Transverse colon (tissue), 4 donors: ENCODE data around the gene MRPL11. TPM values are rescaled to one million over a fixed set of nuclear protein-coding genes. Genes with fewer than 3 reads are reported as not detected.

Experiments
- DNase-seq: peaks from one replicate; pipeline ENCODE4 v3.0.0-alpha.2; 2019
- H3K27ac ChIP-seq, 4 donors: fragments of 200-600 bp; sonication (generic); 2 replicates each; pipeline ENCODE4 v1.5.1; 2016 to 2018; ENCODE audit warnings: inconsistent platforms in 4 of 4
- H3K27me3 ChIP-seq: fragments of 200-600 bp; sonication (generic); 2 replicates; pipeline ENCODE4 v1.5.1; 2017; ENCODE audit warnings: inconsistent platforms
- H3K36me3 ChIP-seq, 4 donors: fragments of 200-600 bp; sonication (generic); 2 replicates each; pipeline ENCODE4 v1.5.1; 2017 to 2019; ENCODE audit warnings: inconsistent platforms in 4 of 4
- H3K4me1 ChIP-seq, 4 donors: fragments of 200-600 bp; sonication (generic); 2 replicates each; pipeline ENCODE4 v1.5.1; 2017 to 2020; ENCODE audit warnings: inconsistent platforms in 4 of 4
- H3K4me3 ChIP-seq, 4 donors: fragments of 200-600 bp; sonication (generic); 1 replicate in 1 of 4; 2 replicates in 3 of 4; pipeline versions ENCODE4 v1.5.1 to v1.6.1; 2017 to 2019; ENCODE audit warnings: inconsistent platforms in 4 of 4
- H3K9me3 ChIP-seq, 2 donors: fragments of 200-600 bp; sonication (generic); 2 replicates each; pipeline ENCODE4 v1.5.1; 2017 to 2019; ENCODE audit warnings: inconsistent platforms in 2 of 2
- CTCF ChIP-seq, 5 experiments: fragments of 200-600 bp in 3 of 5; fragments of 450-650 bp in 2 of 5; sonication (generic) in 3 of 5; IDR thresholded peaks; 1 replicate in 2 of 5; 2 replicates in 3 of 5; pipeline ENCODE4 v1.5.1; 2016 to 2017; ENCODE audit warnings: antibody characterized with exemption in 5 of 5, inconsistent platforms in 3 of 5, mild to moderate bottlenecking in 2 of 5, moderate library complexity in 1 of 5
- EP300 ChIP-seq: sonication (generic); formaldehyde crosslinking; IDR thresholded peaks from one replicate; pipeline ENCODE4 v1.6.1; 2017; ENCODE audit warnings: antibody characterized with exemption, low read depth
- POLR2A ChIP-seq: fragments of 450-650 bp; IDR thresholded peaks from one replicate; pipeline ENCODE4 v1.6.1; 2016; ENCODE audit warnings: antibody characterized with exemption, mild to moderate bottlenecking, moderate library complexity
- POLR2AphosphoS5 ChIP-seq, 3 donors: sonication (generic); formaldehyde crosslinking; IDR thresholded peaks; one replicate each; pipeline ENCODE4 v1.6.1; 2016; ENCODE audit warnings: antibody characterized with exemption in 3 of 3
- WGBS, 2 donors: methylation state at CpG; one replicate each; pipeline ENCODE4 v1.1.5; 2018; ENCODE audit warnings: low coverage in 1 of 2; 5-methylcytosine and 5-hydroxymethylcytosine counted together
- in situ Hi-C, 4 donors: fragments of 200-750 bp; cut with MboI; loops; one replicate each; pipeline versions ENCODE4 v1.15.0 to v1.15.1; 2017; ENCODE audit warnings: low sequenced_read_pairs in 3 of 4, low pct_ligation_motif_present in 1 of 4, low pct_unique_long_range_greater_than_20kb in 1 of 4
- intact Hi-C: fragments of 100-400 bp; cut with DNase I; formaldehyde crosslinking; loops from one replicate; pipeline ENCODE4 v1.15.1; 2023; ENCODE audit warnings: low total_unique reads
- total RNA-seq, 4 donors: library from RNA; depleted of rRNA; stranded (reverse); fragments of >200 nt; gene quantifications; one replicate each; pipeline ENCODE4 v1.1.0, GENCODE V29; 2016

The MRPL11 gene
- total RNA-seq, 4 donors from 2014 or later: 39.6 to 127 (median 43.5) TPM

- in situ Hi-C loops: no loop called here
- TF ChIP-seq POLR2A (no peak), POLR2AphosphoS5 (IDR thresholded peaks at IDR 0.05) (no peak), EP300 (no peak), CTCF (IDR thresholded peaks at IDR 0.05) (no peak)
- 100% methylated on average over 1 of the region's 1 CpG; no CpG with 5 or more reads in 1 of the 2 donors for WGBS, 2 donors
Observed at GRCh38 chr11:66469441-66469840, 30.8 kb upstream of the MRPL11 start.

GRCh38 chr11:66468691-66469090 is 30.0 kb upstream of the MRPL11 start:
- in situ Hi-C loops (no loop called here), intact Hi-C loops (no loop called here)
- Histone ChIP-seq H3K4me1 (peaks cover 9 to 20% (median 14%) of the 10 kb centered on the region in 4 donors), H3K36me3 (no peaks in the 10 kb centered on the region), H3K27me3 (no peaks in the 10 kb centered on the region), H3K4me3 (no peak overlapping the region), H3K27ac (no peak overlapping the region), H3K9me3 (no peaks in the 10 kb centered on the region)
- TF ChIP-seq POLR2AphosphoS5 (IDR thresholded peaks at IDR 0.05): no peak
- no peak for TF ChIP-seq CTCF (IDR thresholded peaks at IDR 0.05)
- TF ChIP-seq POLR2A: no peak
- DNase-seq: no peak
- WGBS, 2 donors: 87 to 100% methylated on average over 1 to 6 of the region's 6 CpGs

More at GRCh38 chr11:66469441-66469840, 30.8 kb upstream of the MRPL11 start:
- H3K4me1 ChIP-seq: peaks cover 9 to 20% (median 14%) of the 10 kb centered on the region in 4 donors
- no peaks in the 10 kb centered on the region for H3K9me3 ChIP-seq
- intact Hi-C loops: no loop called here
- H3K36me3 ChIP-seq: no peaks in the 10 kb centered on the region
- no peak for DNase-seq
- no peaks in the 10 kb centered on the region for H3K27me3 ChIP-seq
- H3K4me3 ChIP-seq: no peak overlapping the region
- no peak overlapping the region for H3K27ac ChIP-seq

GRCh38 chr11:66467756-66468155 is 29.1 kb upstream of the MRPL11 start:
- Histone ChIP-seq H3K4me3 (peak overlapping the region; percentile 69 to 85 (median 76)), H3K27me3 (no peaks in the 10 kb centered on the region), H3K4me1 (peaks cover 9 to 20% (median 14%) of the 10 kb centered on the region in 4 donors), H3K9me3 (no peaks in the 10 kb centered on the region), H3K27ac (peak overlapping the region in 1 of 4 donors; percentile 77), H3K36me3 (no peaks in the 10 kb centered on the region)
- peak; percentile 60 for DNase-seq
- 24% methylated on average over 6 of the region's 6 CpGs; no CpG with 5 or more reads in 1 of the 2 donors for WGBS, 2 donors
- in situ Hi-C loops (no loop called here), intact Hi-C loops (no loop called here)
- no peak for TF ChIP-seq POLR2A
- no peak for TF ChIP-seq POLR2AphosphoS5 (IDR thresholded peaks at IDR 0.05)
- no peak for TF ChIP-seq CTCF (IDR thresholded peaks at IDR 0.05)
- no peak for TF ChIP-seq EP300

- intact Hi-C loops: no loop called here
- no peak for TF ChIP-seq POLR2AphosphoS5 (IDR thresholded peaks at IDR 0.05)
- peak; percentile 36 to 58 (median 47) for TF ChIP-seq CTCF (IDR thresholded peaks at IDR 0.05)
- 2 to 15% methylated on average over 4 to 50 of the region's 72 CpGs for WGBS, 2 donors
- no peaks in the 10 kb centered on the region for H3K9me3 ChIP-seq
- peak; percentile 45 for DNase-seq
- H3K4me3 ChIP-seq: peak overlapping the region; percentile 69 to 85 (median 76)
- in situ Hi-C loops: no loop called here
- H3K4me1 ChIP-seq: peaks cover 9 to 20% (median 14%) of the 10 kb centered on the region in 4 donors
- no peaks in the 10 kb centered on the region for H3K36me3 ChIP-seq
- H3K27ac ChIP-seq: peak overlapping the region; percentile 76 to 80 (median 76)
- H3K27me3 ChIP-seq: no peaks in the 10 kb centered on the region
Observed at GRCh38 chr11:66467034-66467659, 28.5 kb upstream of the MRPL11 start.
